EH (cell line): ENCODE data around the gene AKAP13.
"Not testable (repeated sequence)": the region's sequence is repeated elsewhere in the genome, so short reads cannot be mapped to it uniquely, and the experiment has no call there.

Source experiments
- DNase-seq: peaks from one replicate; pipeline ENCODE4 v3.0.0-alpha.2; 2015; ENCODE audit warnings: low read depth

Gene AKAP13

GRCh38 chr15:85479071-85479647 lies 98.8 kb downstream of the AKAP13 start:
- peak; percentile 87 for DNase-seq

GRCh38 chr15:85480923-85481322 lies 100.5 kb downstream of the AKAP13 start:
- no peak for DNase-seq

- DNase-seq = not testable (repeated sequence)
Observed at GRCh38 chr15:85481543-85481942, 101.1 kb downstream of the AKAP13 start.

- DNase-seq = peak; percentile 94
Observed at GRCh38 chr15:85482894-85483293, 102.5 kb downstream of the AKAP13 start.

- not testable (repeated sequence) for DNase-seq
Observed at GRCh38 chr15:85483955-85484354, 103.6 kb downstream of the AKAP13 start.

- peak; percentile 55 for DNase-seq
Observed at GRCh38 chr15:85484923-85485322, 104.5 kb downstream of the AKAP13 start.

GRCh38 chr15:85485956-85486567 lies 105.7 kb downstream of the AKAP13 start:
- DNase-seq = peak; percentile 80

- peak; percentile 31 for DNase-seq
Observed at GRCh38 chr15:85487796-85488195, 107.4 kb downstream of the AKAP13 start.

- no peak for DNase-seq
Observed at GRCh38 chr15:85488997-85489396, 108.6 kb downstream of the AKAP13 start.

GRCh38 chr15:85489773-85490493 lies 109.5 kb downstream of the AKAP13 start:
- no peak for DNase-seq

GRCh38 chr15:85490856-85491255 lies 110.5 kb downstream of the AKAP13 start:
- DNase-seq = no peak

GRCh38 chr15:85491691-85492090 lies 111.3 kb downstream of the AKAP13 start:
- no peak for DNase-seq

GRCh38 chr15:85492406-85492805 lies 112.0 kb downstream of the AKAP13 start:
- no peak for DNase-seq

GRCh38 chr15:85493260-85493659 lies 112.9 kb downstream of the AKAP13 start:
- no peak for DNase-seq

GRCh38 chr15:85494048-85494777 lies 113.8 kb downstream of the AKAP13 start:
- peak; percentile 95 for DNase-seq

- no peak for DNase-seq
Observed at GRCh38 chr15:85495096-85495495, 114.7 kb downstream of the AKAP13 start.

- no peak for DNase-seq
Observed at GRCh38 chr15:85495544-85495943, 115.1 kb downstream of the AKAP13 start.

GRCh38 chr15:85496151-85496550 lies 115.7 kb downstream of the AKAP13 start:
- no peak for DNase-seq

GRCh38 chr15:85496551-85497171 lies 116.3 kb downstream of the AKAP13 start:
- DNase-seq = no peak

GRCh38 chr15:85497172-85497569 lies 116.8 kb downstream of the AKAP13 start:
- no peak for DNase-seq

- no peak for DNase-seq
Observed at GRCh38 chr15:85498471-85498870, 118.1 kb downstream of the AKAP13 start.

GRCh38 chr15:85499371-85499887 lies 119.0 kb downstream of the AKAP13 start:
- DNase-seq = no peak
